B cell (primary cell): Measurements from ENCODE around the gene CFAP100. TPM values are rescaled to one million over a fixed set of nuclear protein-coding genes. Genes with fewer than 3 reads are reported as not detected.

Experiments
- ATAC-seq: fragments of 200-7000 bp; cut with Tn5 transposase; one replicate; pipeline ENCODE4 v1.10.0; 2021; ENCODE audit warnings: low read depth, mild to moderate bottlenecking, moderate number of reproducible peaks, moderate library complexity
- CTCF ChIA-PET: fragments of 350-600 bp; sonication (Branson Sonifier 250); formaldehyde crosslinking; loops from one replicate; lab custom pipeline; 2021; ENCODE audit warnings: antibody characterized with exemption, inconsistent platforms; lab: Charles Lee
- POLR2A ChIA-PET: fragments of 350-600 bp; sonication (Branson Sonifier 250); formaldehyde crosslinking; loops from one replicate; lab custom pipeline; 2021; ENCODE audit warnings: antibody characterized with exemption; lab: Charles Lee
- DNase-seq: peaks from one replicate; pipeline ENCODE4 v3.0.0; 2013
- H2AFZ ChIP-seq: 2 replicates; pipeline ENCODE4 v1.6.1; 2012; ENCODE audit warnings: mild to moderate bottlenecking, low read depth, low read length; ENCODE audit not compliant: insufficient read depth, poor library complexity, severe bottlenecking
- H3K27ac ChIP-seq, 2 donors: 1 replicate in 1 of 2; 2 replicates in 1 of 2; pipeline ENCODE4 v1.5.1; 2012 to 2013; ENCODE audit warnings: low read length in 2 of 2, mild to moderate bottlenecking in 2 of 2, moderate library complexity in 1 of 2
- H3K27me3 ChIP-seq, 4 experiments: fragments of 200-600 bp in 1 of 4; sonication (generic) in 1 of 4; replicated peaks in 1 of 4; 1 replicate in 2 of 4; 2 replicates in 2 of 4; pipeline versions ENCODE4 v1.6.1 to v1.7.0; 2013 to 2016; ENCODE audit warnings: low read length in 3 of 4, mild to moderate bottlenecking in 2 of 4, mixed read lengths in 1 of 4, moderate library complexity in 1 of 4; ENCODE audit not compliant: insufficient read depth in 4 of 4, control insufficient read depth in 3 of 4; ENCODE audit errors: control extremely low read depth in 1 of 4
- H3K36me3 ChIP-seq, 2 experiments: replicated peaks in 1 of 2; 1 replicate in 1 of 2; 2 replicates in 1 of 2; pipeline versions ENCODE4 v1.6.1 to v1.7.1; 2013; ENCODE audit warnings: low read length in 1 of 2; ENCODE audit not compliant: insufficient read depth in 2 of 2, control insufficient read depth in 1 of 2; ENCODE audit errors: control extremely low read depth in 1 of 2, extremely low read depth in 1 of 2
- H3K4me1 ChIP-seq, 2 donors: fragments of 200-600 bp in 1 of 2; sonication (generic) in 1 of 2; 1 replicate in 1 of 2; 2 replicates in 1 of 2; pipeline versions ENCODE4 v1.5.1 to v1.6.1; 2013 to 2017; ENCODE audit warnings: low read length in 2 of 2; ENCODE audit not compliant: control insufficient read depth in 2 of 2, insufficient read depth in 2 of 2
- H3K4me2 ChIP-seq: replicated peaks from 2 replicates; pipeline ENCODE3; 2012; ENCODE audit warnings: mild to moderate bottlenecking, low read depth, low read length; ENCODE audit not compliant: poor library complexity, severe bottlenecking
- H3K4me3 ChIP-seq, 5 experiments: fragments of 200-600 bp in 1 of 5; sonication (generic) in 1 of 5; 1 replicate in 3 of 5; 2 replicates in 2 of 5; pipeline versions ENCODE4 v1.5.1 to v1.7.0; 2011 to 2016; ENCODE audit warnings: low read length in 4 of 5, mild to moderate bottlenecking in 4 of 5, low read depth in 2 of 5, control low read depth in 1 of 5, moderate library complexity in 1 of 5; ENCODE audit not compliant: insufficient read depth in 1 of 5; ENCODE audit errors: control extremely low read depth in 1 of 5, extremely low read depth in 1 of 5
- H3K79me2 ChIP-seq: fragments of 200-600 bp; sonication (generic); one replicate; pipeline ENCODE4 v1.6.0; 2016; ENCODE audit warnings: low read length; ENCODE audit not compliant: control insufficient read depth, insufficient read depth
- H3K9ac ChIP-seq: fragments of 200-600 bp; sonication (generic); 2 replicates; pipeline ENCODE4 v1.6.1; 2017; ENCODE audit warnings: mild to moderate bottlenecking, low read length, moderate library complexity
- H3K9me3 ChIP-seq, 3 donors: one replicate each; pipeline versions ENCODE4 v1.6.1 to v1.7.1; 2013; ENCODE audit warnings: low read length in 2 of 3; ENCODE audit not compliant: control insufficient read depth in 2 of 3, insufficient read depth in 1 of 3; ENCODE audit errors: control extremely low read depth in 1 of 3
- H4K20me1 ChIP-seq: 2 replicates; pipeline ENCODE4 v1.6.0; 2012; ENCODE audit warnings: mild to moderate bottlenecking, low read length; ENCODE audit not compliant: insufficient read depth, control insufficient read depth, poor library complexity, severe bottlenecking
- H3K27ac Mint-ChIP-seq: one replicate; pipeline ENCODE4 v1.8.0; 2021; ENCODE audit warnings: mixed read lengths
- H3K27me3 Mint-ChIP-seq: one replicate; pipeline ENCODE4 v1.8.0; 2021; ENCODE audit warnings: mixed read lengths
- H3K4me1 Mint-ChIP-seq: one replicate; pipeline ENCODE4 v1.8.0; 2021; ENCODE audit warnings: mixed read lengths
- H3K4me3 Mint-ChIP-seq: one replicate; pipeline ENCODE4 v1.8.0; 2021; ENCODE audit warnings: mixed read lengths
- H3K9me3 Mint-ChIP-seq: one replicate; pipeline ENCODE4 v1.8.0; 2022; ENCODE audit warnings: mixed read lengths; ENCODE audit not compliant: insufficient read depth
- EZH2 ChIP-seq: IDR thresholded peaks from 2 replicates; pipeline ENCODE4 v1.6.1; 2012; ENCODE audit warnings: borderline replicate concordance, low read depth, mild to moderate bottlenecking, moderate library complexity, low read length; ENCODE audit not compliant: insufficient read depth, poor library complexity, severe bottlenecking
- WGBS: methylation state at CpG from one replicate; pipeline ENCODE4 v1.1.5; 2013; ENCODE audit warnings: missing lambda C conversion rate; ENCODE audit not compliant: insufficient coverage; 5-methylcytosine and 5-hydroxymethylcytosine counted together
- intact Hi-C: fragments of 100-400 bp; cut with micrococcal nuclease; formaldehyde crosslinking; loops from one replicate; pipeline ENCODE4 v1.10.0; 2022
- polyA plus RNA-seq: library from polyadenylated mRNA; depleted of rRNA; stranded (reverse); fragments of >200 nt; gene quantifications from 2 replicates; pipeline ENCODE4 v1.2.3, GENCODE V29; 2012
- total RNA-seq, 2 donors: library from RNA; stranded (reverse); fragments of 120-200 nt in 1 of 2; gene quantifications; 1 replicate in 1 of 2; 2 replicates in 1 of 2; pipeline versions ENCODE4 v1.2.3 to v1.2.4, GENCODE V29; 2013 to 2022
- TF ChIP-seq, protein P1 (sequence below): fragments of 200-600 bp; IDR thresholded peaks from one replicate; pipeline ENCODE4 v1.8.0; 2022; ENCODE audit warnings: antibody characterized with exemption, mild to moderate bottlenecking

CFAP100 gene
- total and polyA plus RNA-seq, 2 donors (not counting 1 experiment from before 2014, with no cell fraction given): not detected

DNA sequence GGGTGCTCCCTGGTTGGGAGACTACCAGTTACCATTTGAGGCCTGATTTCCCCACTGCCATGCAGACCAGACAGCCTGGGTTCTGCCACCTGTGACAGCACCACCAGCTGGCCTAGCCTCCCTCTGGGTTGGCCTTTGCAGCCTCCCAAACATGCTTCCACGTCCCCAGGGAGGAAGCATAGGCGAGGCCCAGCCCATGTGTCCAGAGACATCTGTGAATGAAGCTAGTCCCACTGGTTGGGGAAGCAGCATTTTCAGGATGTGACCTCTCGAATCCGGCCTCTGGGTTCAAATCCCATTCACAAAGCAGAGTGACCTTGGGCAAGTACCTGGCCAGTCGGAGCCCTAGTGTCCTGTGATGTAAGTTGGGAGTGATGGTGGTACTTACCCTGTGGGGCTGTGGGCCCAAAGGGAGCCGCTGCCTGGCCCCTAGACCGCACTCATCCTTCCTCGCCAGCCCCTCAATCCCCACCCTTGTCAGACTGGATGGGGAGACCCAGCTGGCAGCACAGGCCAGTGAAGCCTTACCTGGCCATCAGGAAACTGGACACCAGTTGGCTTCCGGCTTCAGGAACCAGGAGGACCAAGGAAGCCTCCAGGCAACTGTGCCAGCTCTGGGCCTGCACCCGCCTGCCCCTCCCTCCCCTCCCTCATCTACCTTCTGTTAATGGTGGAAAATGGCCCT lies 43.5 kb upstream of the CFAP100 start:
- H4K20me1 ChIP-seq: no peaks in the 10 kb centered on the region
- H3K27ac Mint-ChIP-seq: no peak overlapping the region
- H3K9me3 Mint-ChIP-seq: no peaks in the 10 kb centered on the region
- CTCF ChIA-PET: no interaction called here
- no peak overlapping the region for H2AFZ ChIP-seq
- no peak overlapping the region for H3K9ac ChIP-seq
- no peak for TF ChIP-seq EZH2
- TF ChIP-seq, protein P1, sequence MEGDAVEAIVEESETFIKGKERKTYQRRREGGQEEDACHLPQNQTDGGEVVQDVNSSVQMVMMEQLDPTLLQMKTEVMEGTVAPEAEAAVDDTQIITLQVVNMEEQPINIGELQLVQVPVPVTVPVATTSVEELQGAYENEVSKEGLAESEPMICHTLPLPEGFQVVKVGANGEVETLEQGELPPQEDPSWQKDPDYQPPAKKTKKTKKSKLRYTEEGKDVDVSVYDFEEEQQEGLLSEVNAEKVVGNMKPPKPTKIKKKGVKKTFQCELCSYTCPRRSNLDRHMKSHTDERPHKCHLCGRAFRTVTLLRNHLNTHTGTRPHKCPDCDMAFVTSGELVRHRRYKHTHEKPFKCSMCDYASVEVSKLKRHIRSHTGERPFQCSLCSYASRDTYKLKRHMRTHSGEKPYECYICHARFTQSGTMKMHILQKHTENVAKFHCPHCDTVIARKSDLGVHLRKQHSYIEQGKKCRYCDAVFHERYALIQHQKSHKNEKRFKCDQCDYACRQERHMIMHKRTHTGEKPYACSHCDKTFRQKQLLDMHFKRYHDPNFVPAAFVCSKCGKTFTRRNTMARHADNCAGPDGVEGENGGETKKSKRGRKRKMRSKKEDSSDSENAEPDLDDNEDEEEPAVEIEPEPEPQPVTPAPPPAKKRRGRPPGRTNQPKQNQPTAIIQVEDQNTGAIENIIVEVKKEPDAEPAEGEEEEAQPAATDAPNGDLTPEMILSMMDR: no peak
- peaks cover 0 to 7% (median 0%) of the 10 kb centered on the region in 3 donors for H3K9me3 ChIP-seq
- no peak overlapping the region for H3K4me3 ChIP-seq
- peaks cover 0 to 18% (median 9%) of the 10 kb centered on the region in 4 experiments for H3K27me3 ChIP-seq
- DNase-seq (no peak), ATAC-seq (no peak)
- no peak overlapping the region for H3K4me3 Mint-ChIP-seq
- peaks cover 8 to 9% of the 10 kb centered on the region in 2 donors for H3K4me1 ChIP-seq
- peaks cover 8% of the 10 kb centered on the region for H3K27me3 Mint-ChIP-seq
- H3K4me1 Mint-ChIP-seq: peaks cover 6% of the 10 kb centered on the region
- no peak overlapping the region for H3K27ac ChIP-seq
- H3K4me2 ChIP-seq: no peak overlapping the region
- H3K36me3 ChIP-seq: no peaks in the 10 kb centered on the region
- H3K79me2 ChIP-seq: no peaks in the 10 kb centered on the region
- WGBS: 82% methylated on average over 9 of the region's 10 CpGs
- POLR2A ChIA-PET: no interaction called here
- intact Hi-C loops: no loop called here

DNA sequence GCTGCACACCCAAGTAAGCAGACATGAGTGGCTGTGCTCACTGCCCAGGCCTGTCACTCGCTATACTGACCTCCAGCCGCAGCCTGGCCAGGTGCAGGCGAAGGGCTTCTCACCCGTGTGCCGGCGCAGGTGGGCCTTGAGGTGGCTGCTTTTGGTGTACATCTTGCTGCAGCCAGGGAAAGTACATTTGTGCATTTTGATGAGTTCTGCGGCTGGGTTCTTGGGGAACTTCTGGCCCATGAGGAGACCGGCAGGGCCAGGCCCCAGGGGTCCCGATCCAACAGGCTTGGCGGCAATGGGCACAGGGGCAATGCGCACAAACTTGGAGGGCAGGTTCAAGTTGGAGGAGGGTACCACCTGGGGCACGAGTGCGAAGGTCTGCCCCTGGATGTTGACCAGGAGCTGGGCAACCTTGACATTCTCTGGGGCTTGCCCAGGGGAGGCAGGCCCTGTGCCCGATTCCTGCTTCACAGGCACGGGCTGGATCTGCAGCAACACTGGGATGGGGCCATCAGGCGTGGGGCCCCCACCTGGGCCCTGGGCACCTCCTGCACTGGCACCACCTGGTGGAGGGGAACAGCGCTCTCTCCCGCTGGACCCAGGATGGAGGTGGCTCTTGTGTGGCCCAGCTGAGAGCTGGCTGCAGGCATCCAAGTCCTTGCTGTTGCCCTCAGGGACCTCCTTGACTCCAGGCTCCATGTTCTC lies 42.8 kb upstream of the CFAP100 start:
- H3K4me3 Mint-ChIP-seq: no peak overlapping the region
- H3K27me3 Mint-ChIP-seq: peaks cover 12% of the 10 kb centered on the region
- Histone ChIP-seq H3K4me1 (peaks cover 12 to 13% of the 10 kb centered on the region in 2 donors), H3K27ac (no peak overlapping the region), H3K36me3 (no peaks in the 10 kb centered on the region), H4K20me1 (no peaks in the 10 kb centered on the region), H3K4me3 (no peak overlapping the region), H3K79me2 (no peaks in the 10 kb centered on the region), H3K9me3 (peaks cover 0 to 10% (median 0%) of the 10 kb centered on the region in 3 donors), H3K9ac (no peak overlapping the region), H3K4me2 (no peak overlapping the region), H3K27me3 (peaks cover 0 to 22% (median 10%) of the 10 kb centered on the region in 4 experiments), H2AFZ (no peak overlapping the region)
- ChIA-PET CTCF (no interaction called here), POLR2A (no interaction called here)
- 93% methylated on average over 18 of the region's 18 CpGs for WGBS
- no peak for DNase-seq
- TF ChIP-seq, protein P1: no peak
- TF ChIP-seq EZH2: no peak
- ATAC-seq: no peak
- peak overlapping the region; percentile 32 for H3K27ac Mint-ChIP-seq
- no peaks in the 10 kb centered on the region for H3K9me3 Mint-ChIP-seq
- intact Hi-C loops: no loop called here
- H3K4me1 Mint-ChIP-seq: peaks cover 9% of the 10 kb centered on the region
